Mesenteric fat pad (tissue), 1 donor: ENCODE data around the gene DNAJC3. TPM values are rescaled to one million over a fixed set of nuclear protein-coding genes. Genes with fewer than 3 reads are reported as not detected.
"Not testable (repeated sequence)": the region's sequence is repeated elsewhere in the genome, so short reads cannot be mapped to it uniquely, and the experiment has no call there.

Experiments
- DNase-seq: peaks from one replicate; pipeline ENCODE4 v3.0.0-alpha.2; 2020; ENCODE audit warnings: low spot score
- total RNA-seq: library from RNA; stranded (reverse); fragmentation: NEBNext Ultra II Directional; extraction: Animal tissue kit (Norgen Biotek cat#: 25700); gene quantifications from one replicate; pipeline ENCODE4 v1.2.1, GENCODE V29; 2021
- donor health status: DM: yes; HTN: yes; CAD: no.

Gene DNAJC3
- total RNA-seq, 1 donor from 2014 or later: 55.1 TPM

DNA sequence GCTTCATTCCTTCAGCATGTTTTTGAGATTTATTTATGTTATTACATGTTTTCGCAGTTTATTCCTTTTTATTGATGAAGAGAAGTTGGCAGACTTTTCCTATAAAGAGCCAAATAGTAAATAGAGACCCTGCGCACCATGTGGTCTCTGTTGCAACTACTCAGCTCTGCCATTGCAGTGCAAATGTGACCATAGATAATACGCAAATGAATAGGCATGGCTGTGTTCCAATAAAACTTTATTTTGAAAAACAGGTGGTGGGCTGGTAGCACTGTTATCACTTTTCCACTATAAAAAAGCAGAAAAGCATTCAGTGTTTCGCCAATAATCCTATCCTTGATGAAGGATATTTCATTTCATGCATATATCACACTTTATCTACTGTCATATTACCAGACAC, 95.0 kb downstream of the DNAJC3 start:
- DNase-seq: no peak

- no peak for DNase-seq
Measured at GRCh38 chr13:95779522-95779921, 102.6 kb downstream of the DNAJC3 start.

- DNase-seq: no peak
Measured at GRCh38 chr13:95781016-95781415, 104.1 kb downstream of the DNAJC3 start.

GRCh38 chr13:95781940-95782339, 105.0 kb downstream of the DNAJC3 start:
- not testable (repeated sequence) for DNase-seq

DNA sequence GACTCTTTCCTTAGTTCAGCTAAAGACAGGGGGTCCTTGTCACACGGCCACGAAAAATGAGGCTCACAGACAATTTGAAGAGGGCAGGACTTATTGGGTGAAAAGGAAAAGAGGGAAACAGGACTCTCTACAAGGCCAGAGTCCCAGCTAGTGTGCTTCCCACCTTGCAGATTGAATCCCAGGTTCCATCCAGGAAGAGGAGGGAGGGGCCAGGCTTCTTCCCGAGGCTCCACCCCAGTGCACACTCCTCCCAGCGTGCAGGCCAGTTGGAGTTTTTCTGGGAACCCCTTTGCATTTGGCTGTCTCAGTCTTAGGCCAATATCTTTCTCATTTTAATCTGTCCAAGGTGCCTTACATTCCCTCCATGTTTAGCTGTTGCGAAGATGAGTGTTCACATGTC, 106.8 kb downstream of the DNAJC3 start:
- no peak for DNase-seq

DNA sequence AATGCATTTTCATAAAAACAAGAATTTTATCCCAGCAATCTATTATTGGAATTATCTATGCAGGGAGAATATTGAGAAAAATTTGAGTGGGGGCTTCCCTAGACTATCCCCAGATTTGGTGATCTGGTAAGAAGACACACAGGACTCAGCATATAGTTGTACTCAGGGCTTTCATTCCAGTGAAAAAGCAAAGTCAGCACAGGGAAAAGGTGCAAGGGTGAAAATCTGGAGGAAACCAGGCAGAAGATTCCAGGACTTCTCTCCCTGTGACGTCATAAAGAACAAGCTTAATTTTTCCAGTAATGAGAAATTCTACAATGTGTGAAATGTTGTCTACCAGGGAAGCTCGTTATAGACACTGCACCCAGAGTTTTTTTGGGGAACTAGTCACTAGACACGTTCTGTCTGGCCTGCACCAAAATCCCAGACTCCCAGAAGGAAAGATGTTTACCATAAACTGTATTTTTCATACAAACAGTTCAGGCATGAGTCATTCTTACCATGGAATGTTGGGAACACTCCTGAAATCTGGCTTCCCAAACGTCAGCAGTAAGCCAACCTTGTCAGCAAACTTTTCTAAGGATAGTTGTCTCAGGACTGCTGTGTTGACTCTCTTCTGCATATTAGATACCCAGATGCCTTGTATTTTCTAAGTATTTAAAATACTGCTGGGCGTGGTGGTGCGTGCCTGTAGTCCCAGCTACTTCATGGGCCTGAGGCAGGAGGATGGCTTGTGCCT, 107.4 kb downstream of the DNAJC3 start:
- no peak for DNase-seq

DNA sequence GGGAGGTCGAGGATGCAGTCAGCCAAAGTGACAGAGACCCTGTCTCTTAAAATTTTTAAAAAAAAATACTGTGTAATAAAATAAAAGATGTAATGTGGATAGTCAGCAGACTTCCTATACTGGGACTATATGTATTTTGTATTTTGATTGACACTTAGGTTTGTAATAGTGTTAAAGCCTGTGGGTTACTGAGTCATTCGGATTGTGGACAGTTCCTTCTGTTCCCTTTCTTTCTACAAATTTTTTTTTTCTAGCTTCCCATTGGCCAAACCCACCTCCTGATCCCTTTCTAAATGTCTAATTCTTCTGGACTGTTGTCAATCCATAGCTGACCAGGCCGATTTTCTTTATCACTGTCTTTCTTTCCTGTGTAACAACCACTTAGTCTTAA, 108.0 kb downstream of the DNAJC3 start:
- no peak for DNase-seq

- DNase-seq: no peak
Measured at GRCh38 chr13:95787356-95788099, 110.6 kb downstream of the DNAJC3 start.

GRCh38 chr13:95788100-95788463, 111.1 kb downstream of the DNAJC3 start:
- DNase-seq: no peak

DNA sequence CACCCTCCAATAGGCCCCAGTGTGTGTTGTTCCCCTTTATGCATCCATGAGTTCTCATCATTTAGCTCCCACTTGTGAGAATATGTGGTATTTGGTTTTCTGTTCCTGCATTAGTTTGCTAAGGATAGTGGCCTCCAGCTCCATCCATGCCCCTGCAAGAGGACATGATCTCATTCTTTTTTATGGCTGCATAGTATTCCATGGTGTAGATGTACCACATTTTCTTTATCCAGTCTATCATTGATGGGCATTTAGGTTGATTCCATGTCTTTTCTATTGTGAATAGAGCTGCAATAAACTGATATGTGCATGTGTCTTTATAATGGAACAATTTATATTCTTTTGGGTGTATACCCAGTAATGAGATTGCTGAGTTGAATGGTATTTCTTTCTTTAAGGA, 112.4 kb downstream of the DNAJC3 start:
- DNase-seq: not testable (repeated sequence)

GRCh38 chr13:95791084-95791722, 114.3 kb downstream of the DNAJC3 start:
- DNase-seq: no peak

GRCh38 chr13:95793018-95793555, 116.1 kb downstream of the DNAJC3 start:
- no peak for DNase-seq

DNA sequence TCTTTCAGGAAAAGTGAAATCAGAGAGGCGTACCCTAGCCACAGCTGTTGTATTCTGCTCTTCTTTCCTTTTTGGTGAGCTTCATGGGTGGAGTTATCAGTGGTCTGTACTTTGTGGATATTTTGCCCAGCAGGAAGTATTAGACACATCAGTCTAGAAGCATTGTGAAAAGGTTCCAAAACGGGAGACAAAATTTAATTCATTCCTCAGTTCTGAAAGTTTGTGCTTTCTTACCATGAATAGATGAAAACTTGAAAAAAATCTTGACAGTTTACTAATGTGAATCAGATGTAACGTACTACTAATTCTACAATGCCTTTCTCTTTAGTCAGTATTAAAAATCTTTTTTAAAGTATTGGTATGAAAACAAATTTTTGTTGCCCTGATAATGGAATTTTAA, 116.8 kb downstream of the DNAJC3 start:
- DNase-seq: no peak

DNA sequence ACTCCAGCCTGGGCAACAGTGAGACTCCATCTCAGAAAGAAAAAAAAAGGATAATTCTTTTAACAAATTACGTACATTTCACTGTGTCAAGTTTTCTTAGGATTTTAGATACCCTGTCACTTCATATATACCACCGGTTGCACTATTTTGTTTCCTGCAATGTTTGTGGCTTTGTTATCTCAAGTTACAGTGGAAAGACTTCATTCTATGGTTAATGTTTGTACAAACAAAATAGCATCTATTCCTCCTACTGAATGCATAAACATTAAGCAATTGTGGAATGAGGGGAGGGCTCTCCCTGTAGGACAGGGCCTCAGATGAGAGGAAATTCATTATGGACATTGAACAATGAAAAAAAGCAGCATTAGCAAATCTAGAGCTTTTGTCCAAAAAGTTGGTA, 120.1 kb downstream of the DNAJC3 start:
- DNase-seq: no peak

DNA sequence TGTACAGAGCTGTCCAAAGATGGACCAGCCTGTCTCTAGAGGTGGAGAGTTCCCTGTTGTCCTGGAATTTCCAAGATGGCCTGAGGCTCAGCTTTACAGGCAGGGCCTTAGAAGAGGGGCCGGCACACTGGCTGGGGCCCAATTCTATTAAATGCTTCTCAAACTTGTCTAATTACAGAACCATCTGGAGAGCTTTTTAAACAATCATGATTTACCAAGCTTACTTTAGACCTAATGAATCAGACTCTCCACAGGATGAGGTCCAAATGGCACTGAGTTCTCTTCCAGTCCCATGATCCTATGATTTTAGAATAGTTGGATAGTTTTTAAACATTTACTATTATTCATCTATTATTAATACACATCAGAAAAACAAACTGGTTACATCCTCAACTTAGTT, 123.5 kb downstream of the DNAJC3 start:
- DNase-seq: no peak

DNA sequence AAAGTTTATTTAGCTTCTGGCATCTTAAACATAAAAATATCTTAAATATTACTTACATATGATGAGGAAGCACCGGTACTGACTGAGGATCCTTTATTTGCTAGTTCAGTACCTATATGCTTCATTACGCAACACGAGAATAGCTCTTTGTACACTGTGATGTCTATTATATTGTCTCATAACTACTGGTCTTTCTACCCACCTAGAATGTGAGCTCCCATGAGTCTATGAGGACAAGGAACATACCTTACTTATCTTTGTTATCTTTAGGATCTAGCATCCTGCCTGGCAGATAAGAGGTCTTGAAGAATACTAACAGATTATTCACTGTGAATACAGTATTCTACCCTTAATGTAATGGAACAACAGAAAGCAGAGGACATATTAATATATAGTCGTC, 124.9 kb downstream of the DNAJC3 start:
- no peak for DNase-seq

DNA sequence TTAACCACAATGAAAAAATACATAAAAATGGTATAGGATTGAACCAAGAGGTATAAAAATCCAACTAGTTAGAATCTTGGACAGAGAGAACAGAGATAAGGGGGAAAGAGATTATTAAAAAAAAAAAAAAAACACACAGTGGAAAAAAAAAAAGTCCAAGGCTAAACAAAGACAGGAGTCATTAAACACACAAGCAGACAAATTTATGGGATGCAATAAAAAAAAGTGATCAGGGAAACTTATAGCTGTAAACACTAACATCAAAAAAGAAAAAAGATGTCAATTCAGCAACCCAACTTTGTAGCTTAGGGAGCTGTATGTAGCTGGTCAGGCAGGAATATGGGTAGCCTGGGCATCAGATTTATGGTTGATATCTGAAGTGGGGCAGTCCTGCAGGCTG, 129.0 kb downstream of the DNAJC3 start:
- no peak for DNase-seq

DNA sequence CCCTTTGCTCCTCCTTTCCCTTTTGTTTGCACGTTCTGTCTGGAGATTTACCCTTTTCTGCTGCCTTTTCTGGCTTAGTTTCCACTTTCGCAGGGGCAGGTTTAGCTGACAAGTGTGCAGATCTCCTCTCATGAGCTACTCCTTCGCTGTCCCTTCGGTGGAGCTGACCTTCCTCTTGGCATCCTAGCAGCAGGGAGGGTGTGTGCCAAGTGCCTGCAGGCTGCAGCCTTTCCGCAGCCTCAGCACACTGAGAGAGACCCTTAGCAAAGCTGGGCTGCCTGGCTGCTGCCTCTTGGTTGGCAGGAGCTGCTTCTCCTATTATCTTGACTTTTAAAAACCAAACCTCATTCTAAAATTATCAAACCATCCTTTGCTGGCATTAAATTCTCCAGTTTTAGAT, 132.5 kb downstream of the DNAJC3 start:
- DNase-seq: no peak

DNA sequence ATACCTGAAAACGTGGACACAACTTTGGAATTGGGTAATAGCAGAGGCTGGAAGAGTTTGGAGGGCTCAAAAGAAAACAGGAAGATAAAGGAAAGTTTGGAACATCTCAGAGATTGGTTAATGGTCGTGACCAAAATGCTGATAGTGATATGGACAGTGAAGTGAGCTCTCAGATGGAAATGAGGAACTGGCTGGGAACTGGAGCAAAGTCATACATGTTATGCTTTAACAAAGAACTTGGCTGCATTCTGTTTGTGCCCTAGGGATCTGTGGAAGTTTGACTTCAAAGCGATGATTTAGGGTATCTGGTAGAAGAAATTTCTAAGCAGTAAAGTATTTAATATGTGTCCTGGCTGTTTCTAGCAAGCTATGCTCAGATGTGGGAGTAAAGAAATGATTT, 136.2 kb downstream of the DNAJC3 start:
- no peak for DNase-seq

GRCh38 chr13:95814495-95814894, 137.6 kb downstream of the DNAJC3 start:
- no peak for DNase-seq

GRCh38 chr13:95822303-95822702, 145.4 kb downstream of the DNAJC3 start:
- no peak for DNase-seq

- no peak for DNase-seq
Measured at GRCh38 chr13:95833126-95833525, 156.2 kb downstream of the DNAJC3 start.
